ENCODE data around the gene CYP4Z1.
"Not testable (repeated sequence)": the region's sequence is repeated elsewhere in the genome, so short reads cannot be mapped to it uniquely, and the experiment has no call there.

GRCh38 chr1:47109482-47109881 lies 42.5 kb downstream of the CYP4Z1 start:
- TF ChIP-seq, protein P1, sequence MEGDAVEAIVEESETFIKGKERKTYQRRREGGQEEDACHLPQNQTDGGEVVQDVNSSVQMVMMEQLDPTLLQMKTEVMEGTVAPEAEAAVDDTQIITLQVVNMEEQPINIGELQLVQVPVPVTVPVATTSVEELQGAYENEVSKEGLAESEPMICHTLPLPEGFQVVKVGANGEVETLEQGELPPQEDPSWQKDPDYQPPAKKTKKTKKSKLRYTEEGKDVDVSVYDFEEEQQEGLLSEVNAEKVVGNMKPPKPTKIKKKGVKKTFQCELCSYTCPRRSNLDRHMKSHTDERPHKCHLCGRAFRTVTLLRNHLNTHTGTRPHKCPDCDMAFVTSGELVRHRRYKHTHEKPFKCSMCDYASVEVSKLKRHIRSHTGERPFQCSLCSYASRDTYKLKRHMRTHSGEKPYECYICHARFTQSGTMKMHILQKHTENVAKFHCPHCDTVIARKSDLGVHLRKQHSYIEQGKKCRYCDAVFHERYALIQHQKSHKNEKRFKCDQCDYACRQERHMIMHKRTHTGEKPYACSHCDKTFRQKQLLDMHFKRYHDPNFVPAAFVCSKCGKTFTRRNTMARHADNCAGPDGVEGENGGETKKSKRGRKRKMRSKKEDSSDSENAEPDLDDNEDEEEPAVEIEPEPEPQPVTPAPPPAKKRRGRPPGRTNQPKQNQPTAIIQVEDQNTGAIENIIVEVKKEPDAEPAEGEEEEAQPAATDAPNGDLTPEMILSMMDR (IDR thresholded peaks at IDR 0.05), result not testable (repeated sequence)
- not testable (repeated sequence) for TF ChIP-seq EZH2 (IDR thresholded peaks at IDR 0.05; ENCODE audit: borderline replicate concordance, insufficient read depth, low read depth, low read length, poor library complexity, severe bottlenecking)

Measured in B cell (primary cell).